WTC11 (cell line): ENCODE data around the gene EPB41L4B. TPM values are rescaled to one million over a fixed set of nuclear protein-coding genes. Genes with fewer than 3 reads are reported as not detected.
A peak's percentile ranks its signal among the peaks of the same experiment; 100 is the strongest.
"Not testable (repeated sequence)": the region's sequence is repeated elsewhere in the genome, so short reads cannot be mapped to it uniquely, and the experiment has no call there.

Experiments
- ATAC-seq: fragments of 200-7000 bp; cut with Tn5 transposase; 2 replicates; pipeline ENCODE4 v1.10.0; 2021; ENCODE audit warnings: mild to moderate bottlenecking, moderate library complexity
- CTCF ChIA-PET: fragments of 300-600 bp; sonication (Branson Sonifier 250); formaldehyde crosslinking; loops from one replicate; lab custom pipeline; 2021; ENCODE audit warnings: antibody characterized with exemption; lab: Charles Lee
- POLR2A ChIA-PET: fragments of 350-600 bp; sonication (Branson Sonifier 250); formaldehyde crosslinking; loops from one replicate; lab custom pipeline; 2021; ENCODE audit warnings: antibody characterized with exemption; lab: Charles Lee
- DNase-seq: peaks from one replicate; pipeline ENCODE4 v3.0.0; 2021; ENCODE audit warnings: low spot score
- H3K27ac Mint-ChIP-seq: 2 replicates; pipeline ENCODE4 v1.8.0; 2021; ENCODE audit warnings: mixed read lengths
- H3K27me3 Mint-ChIP-seq: 2 replicates; pipeline ENCODE4 v1.8.0; 2021; ENCODE audit warnings: low read depth, mild to moderate bottlenecking, moderate library complexity, mixed read lengths
- H3K36me3 Mint-ChIP-seq: 2 replicates; pipeline ENCODE4 v1.8.0; 2021; ENCODE audit warnings: mixed read lengths
- H3K4me1 Mint-ChIP-seq: 2 replicates; pipeline ENCODE4 v1.8.0; 2022; ENCODE audit warnings: mixed read lengths
- H3K4me3 Mint-ChIP-seq: 2 replicates; pipeline ENCODE4 v1.8.0; 2021; ENCODE audit warnings: mild to moderate bottlenecking, moderate library complexity, mixed read lengths
- H3K9me3 Mint-ChIP-seq: 2 replicates; pipeline ENCODE4 v1.8.0; 2021; ENCODE audit warnings: mixed read lengths
- AFF4 ChIP-seq: sonication (generic); formaldehyde crosslinking; IDR thresholded peaks from 2 replicates; pipeline ENCODE4 v1.8.1; 2023; ENCODE audit warnings: mild to moderate bottlenecking, missing genetic modification reagents, borderline replicate concordance
- EMX1 ChIP-seq: fragments of 250-450 bp; sonication (Bioruptor Pico); IDR thresholded peaks from 2 replicates; pipeline ENCODE4 v1.8.0; 2021; ENCODE audit warnings: mild to moderate bottlenecking
- HMGXB4 ChIP-seq: sonication (generic); formaldehyde crosslinking; IDR thresholded peaks from 2 replicates; pipeline ENCODE4 v1.8.1; 2023; ENCODE audit warnings: mild to moderate bottlenecking, moderate library complexity, missing genetic modification reagents
- IRF1 ChIP-seq: sonication (generic); formaldehyde crosslinking; IDR thresholded peaks from 2 replicates; pipeline ENCODE4 v1.8.0; 2023; ENCODE audit warnings: missing genetic modification reagents
- JAZF1 ChIP-seq: fragments of 250-450 bp; sonication (Bioruptor Pico); IDR thresholded peaks from 2 replicates; pipeline ENCODE4 v1.9.0; 2021; ENCODE audit warnings: moderate library complexity, mild to moderate bottlenecking, inconsistent platforms
- NR1H2 ChIP-seq: sonication (generic); formaldehyde crosslinking; IDR thresholded peaks from 2 replicates; pipeline ENCODE4 v1.9.0; 2021; ENCODE audit warnings: mild to moderate bottlenecking, moderate library complexity, missing genetic modification reagents
- SMAD4 ChIP-seq: sonication (generic); formaldehyde crosslinking; IDR thresholded peaks from 2 replicates; pipeline ENCODE4 v1.8.0; 2022; ENCODE audit warnings: mild to moderate bottlenecking, missing genetic modification reagents
- SP1 ChIP-seq: sonication (generic); formaldehyde crosslinking; conservative IDR thresholded peaks from 2 replicates; pipeline ENCODE4 v1.8.1; 2022; ENCODE audit warnings: missing genetic modification reagents
- ZNF138 ChIP-seq: sonication (generic); formaldehyde crosslinking; conservative IDR thresholded peaks from 2 replicates; pipeline ENCODE4 v1.8.1; 2022; ENCODE audit warnings: mild to moderate bottlenecking, moderate library complexity, missing genetic modification reagents
- ZNF232 ChIP-seq: sonication (generic); formaldehyde crosslinking; IDR thresholded peaks from 2 replicates; pipeline ENCODE4 v1.8.0; 2022; ENCODE audit warnings: mild to moderate bottlenecking, missing genetic modification reagents
- ZNF281 ChIP-seq: sonication (generic); formaldehyde crosslinking; IDR thresholded peaks from 2 replicates; pipeline ENCODE4 v1.8.0; 2023; ENCODE audit warnings: mild to moderate bottlenecking, missing genetic modification reagents
- total RNA-seq: library from RNA; stranded (reverse); gene quantifications from 3 replicates; pipeline ENCODE4 v1.2.3, GENCODE V29; 2021
- TF ChIP-seq, protein P1 (sequence below): sonication (generic); formaldehyde crosslinking; IDR thresholded peaks from 2 replicates; pipeline ENCODE4 v1.8.0; 2023; ENCODE audit warnings: missing genetic modification reagents, mild to moderate bottlenecking, borderline replicate concordance

Gene EPB41L4B
- total RNA-seq, 1 experiment from 2014 or later = 20.0 TPM

GRCh38 chr9:109360771-109361170, 39.9 kb upstream of the EPB41L4B start:
- Mint-ChIP-seq H3K27me3 (no peaks in the 10 kb centered on the region), H3K36me3 (no peaks in the 10 kb centered on the region), H3K4me1 (no peaks in the 10 kb centered on the region), H3K9me3 (no peaks in the 10 kb centered on the region)
- TF ChIP-seq JAZF1 (CRISPR knock-in tag) (no peak), AFF4 (CRISPR knock-in tag) (no peak)
- TF ChIP-seq, all 79 proteins: peak for 0
- DNase-seq (no peak), ATAC-seq (no peak)
- ChIA-PET CTCF (no interaction called here), POLR2A (no interaction called here)
- no peak overlapping the region for H3K4me3 Mint-ChIP-seq
- H3K27ac Mint-ChIP-seq = no peak overlapping the region

DNA sequence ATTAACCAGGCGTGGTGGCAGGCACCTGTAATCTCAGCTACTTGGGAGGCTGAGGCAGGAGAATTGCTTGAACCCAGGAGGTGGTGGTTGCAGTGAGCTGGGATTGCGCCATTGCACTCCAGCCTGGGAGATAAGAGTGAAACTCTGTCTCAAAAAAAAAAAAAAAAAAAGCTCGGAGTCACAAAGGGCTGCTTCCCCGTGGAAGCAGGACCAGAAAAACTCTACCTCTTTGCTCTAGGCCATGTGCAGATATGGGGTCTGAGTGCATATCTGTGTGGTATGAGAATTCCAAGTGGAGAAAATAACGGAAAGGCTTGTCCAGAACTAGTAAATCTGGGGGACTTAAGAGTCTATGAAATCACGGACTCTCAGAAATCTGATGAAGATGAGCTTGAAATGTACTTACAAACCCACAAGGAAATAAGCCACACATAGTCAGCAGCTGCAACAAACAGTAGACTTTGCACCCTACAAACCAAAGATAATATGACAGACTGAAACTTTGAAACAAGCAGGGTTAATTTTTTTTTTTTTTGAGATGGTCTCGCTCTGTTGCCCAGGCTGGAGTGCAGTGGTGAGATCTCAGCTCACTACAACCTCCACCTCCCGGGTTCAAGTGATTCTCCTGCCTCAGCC, 38.2 kb upstream of the EPB41L4B start:
- H3K27ac Mint-ChIP-seq, ATAC-seq, H3K4me3 Mint-ChIP-seq, H3K9me3 Mint-ChIP-seq, H3K27me3 Mint-ChIP-seq, POLR2A ChIA-PET, H3K36me3 Mint-ChIP-seq, H3K4me1 Mint-ChIP-seq, DNase-seq: not testable (repeated sequence)
- CTCF ChIA-PET = interaction anchor here (0.6 to 0.9 kb wide), 2 partner anchors 81 to 176 kb away, joined by 3 to 4 read pairs; no protein-coding TSS in a partner anchor

GRCh38 chr9:109355564-109356297, 34.9 kb upstream of the EPB41L4B start:
- CTCF ChIA-PET = interaction anchor here (1.6 kb wide), 1 partner anchor 10 kb away, joined by 11 read pairs; no protein-coding TSS in a partner anchor
- DNase-seq (no peak), ATAC-seq (peak; percentile 65)
- POLR2A ChIA-PET = no interaction called here
- H3K36me3 Mint-ChIP-seq = no peaks in the 10 kb centered on the region
- H3K4me1 Mint-ChIP-seq = no peaks in the 10 kb centered on the region
- no peaks in the 10 kb centered on the region for H3K27me3 Mint-ChIP-seq
- H3K9me3 Mint-ChIP-seq = no peaks in the 10 kb centered on the region
- TF ChIP-seq SMAD4 (CRISPR knock-in tag) (no peak), IRF1 (no peak), HMGXB4 (CRISPR knock-in tag) (no peak), SP1 (CRISPR knock-in tag) (no peak), ZNF232 (CRISPR knock-in tag) (no peak)
- H3K4me3 Mint-ChIP-seq = no peak overlapping the region
- no peak overlapping the region for H3K27ac Mint-ChIP-seq

DNA sequence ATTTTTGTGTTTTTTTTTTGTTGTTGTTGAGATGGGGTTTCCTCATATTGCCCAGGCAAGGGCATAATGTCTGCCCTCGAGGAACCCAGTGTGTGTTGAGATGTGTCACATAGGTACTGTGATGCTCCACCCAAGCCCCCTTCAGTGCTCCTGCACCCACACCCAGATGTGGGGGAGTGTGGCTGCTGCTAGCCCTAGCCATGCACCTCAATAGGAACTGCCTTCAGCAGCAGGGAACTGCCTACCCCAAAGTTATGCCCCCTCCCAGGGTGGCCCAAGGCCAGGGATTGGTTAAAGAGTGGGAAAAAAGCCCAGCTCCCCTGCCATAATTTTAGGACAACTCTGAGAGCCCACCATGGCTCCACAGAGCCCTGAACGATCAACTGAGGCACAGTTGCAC, 33.3 kb upstream of the EPB41L4B start:
- TF ChIP-seq, protein P1, sequence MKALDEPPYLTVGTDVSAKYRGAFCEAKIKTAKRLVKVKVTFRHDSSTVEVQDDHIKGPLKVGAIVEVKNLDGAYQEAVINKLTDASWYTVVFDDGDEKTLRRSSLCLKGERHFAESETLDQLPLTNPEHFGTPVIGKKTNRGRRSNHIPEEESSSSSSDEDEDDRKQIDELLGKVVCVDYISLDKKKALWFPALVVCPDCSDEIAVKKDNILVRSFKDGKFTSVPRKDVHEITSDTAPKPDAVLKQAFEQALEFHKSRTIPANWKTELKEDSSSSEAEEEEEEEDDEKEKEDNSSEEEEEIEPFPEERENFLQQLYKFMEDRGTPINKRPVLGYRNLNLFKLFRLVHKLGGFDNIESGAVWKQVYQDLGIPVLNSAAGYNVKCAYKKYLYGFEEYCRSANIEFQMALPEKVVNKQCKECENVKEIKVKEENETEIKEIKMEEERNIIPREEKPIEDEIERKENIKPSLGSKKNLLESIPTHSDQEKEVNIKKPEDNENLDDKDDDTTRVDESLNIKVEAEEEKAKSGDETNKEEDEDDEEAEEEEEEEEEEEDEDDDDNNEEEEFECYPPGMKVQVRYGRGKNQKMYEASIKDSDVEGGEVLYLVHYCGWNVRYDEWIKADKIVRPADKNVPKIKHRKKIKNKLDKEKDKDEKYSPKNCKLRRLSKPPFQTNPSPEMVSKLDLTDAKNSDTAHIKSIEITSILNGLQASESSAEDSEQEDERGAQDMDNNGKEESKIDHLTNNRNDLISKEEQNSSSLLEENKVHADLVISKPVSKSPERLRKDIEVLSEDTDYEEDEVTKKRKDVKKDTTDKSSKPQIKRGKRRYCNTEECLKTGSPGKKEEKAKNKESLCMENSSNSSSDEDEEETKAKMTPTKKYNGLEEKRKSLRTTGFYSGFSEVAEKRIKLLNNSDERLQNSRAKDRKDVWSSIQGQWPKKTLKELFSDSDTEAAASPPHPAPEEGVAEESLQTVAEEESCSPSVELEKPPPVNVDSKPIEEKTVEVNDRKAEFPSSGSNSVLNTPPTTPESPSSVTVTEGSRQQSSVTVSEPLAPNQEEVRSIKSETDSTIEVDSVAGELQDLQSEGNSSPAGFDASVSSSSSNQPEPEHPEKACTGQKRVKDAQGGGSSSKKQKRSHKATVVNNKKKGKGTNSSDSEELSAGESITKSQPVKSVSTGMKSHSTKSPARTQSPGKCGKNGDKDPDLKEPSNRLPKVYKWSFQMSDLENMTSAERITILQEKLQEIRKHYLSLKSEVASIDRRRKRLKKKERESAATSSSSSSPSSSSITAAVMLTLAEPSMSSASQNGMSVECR (CRISPR knock-in tag) = no peak
- no peak for TF ChIP-seq EMX1 (CRISPR knock-in tag)
- no peak for TF ChIP-seq JAZF1 (CRISPR knock-in tag)
- TF ChIP-seq NR1H2 (CRISPR knock-in tag) = no peak
- no peak for TF ChIP-seq ZNF138 (CRISPR knock-in tag)
- no peak for TF ChIP-seq ZNF281 (CRISPR knock-in tag)
- Mint-ChIP-seq H3K9me3 (no peaks in the 10 kb centered on the region), H3K4me3 (no peak overlapping the region), H3K27me3 (no peaks in the 10 kb centered on the region), H3K27ac (no peak overlapping the region), H3K4me1 (no peaks in the 10 kb centered on the region), H3K36me3 (no peaks in the 10 kb centered on the region)
- CTCF ChIA-PET = interaction anchor here (1.6 kb wide), 1 partner anchor 9 kb away, joined by 11 read pairs; no protein-coding TSS in a partner anchor
- ATAC-seq (no peak), DNase-seq (no peak)
- POLR2A ChIA-PET = no interaction called here
